ENCODE data around the gene AP3B1.

GRCh38 chr5:78041805-78042204, 252.7 kb downstream of the AP3B1 start:
- TF ChIP-seq CTCF (IDR thresholded peaks at IDR 0.05) (no peak), EZH2 (IDR thresholded peaks at IDR 0.05; ENCODE audit: borderline replicate concordance, insufficient read depth, low read depth, low read length, poor library complexity, severe bottlenecking) (no peak)
